Measurements from ENCODE around the gene TMEM184A.
"Not testable (repeated sequence)": the region's sequence is repeated elsewhere in the genome, so short reads cannot be mapped to it uniquely, and the experiment has no call there.

The TMEM184A gene

GRCh38 chr7:1585142-1585981, 29.4 kb upstream of the TMEM184A start:
- H3K4me3 ChIP-seq (replicated peaks; ENCODE audit: low read depth, low read length), result no peak overlapping the region
- no peak for TF ChIP-seq CTCF (IDR thresholded peaks at IDR 0.05; ENCODE audit: low read length, missing control alignments)
- DNase-seq (ENCODE audit: low read depth), result no peak

- H3K4me3 ChIP-seq (replicated peaks; ENCODE audit: low read depth, low read length), result no peak overlapping the region
- DNase-seq (ENCODE audit: low read depth), result no peak
- TF ChIP-seq CTCF (IDR thresholded peaks at IDR 0.05; ENCODE audit: low read length, missing control alignments), result no peak
These were observed 28.7 kb upstream of the TMEM184A start for GRCh38 chr7:1584700-1585099.

- H3K4me3 ChIP-seq (replicated peaks; ENCODE audit: low read depth, low read length); DNase-seq (ENCODE audit: low read depth): not testable (repeated sequence)
These were observed 27.4 kb upstream of the TMEM184A start for GRCh38 chr7:1583241-1583930.

- H3K4me3 ChIP-seq (replicated peaks; ENCODE audit: low read depth, low read length), result no peak overlapping the region
- no peak for TF ChIP-seq CTCF (IDR thresholded peaks at IDR 0.05; ENCODE audit: low read length, missing control alignments)
- no peak for DNase-seq (ENCODE audit: low read depth)
These were observed 24.5 kb upstream of the TMEM184A start for GRCh38 chr7:1580422-1581030.

GRCh38 chr7:1579481-1580421, 23.7 kb upstream of the TMEM184A start:
- TF ChIP-seq CTCF (IDR thresholded peaks at IDR 0.05; ENCODE audit: low read length, missing control alignments), result peak; percentile 75
- peak; percentile 61 for DNase-seq (ENCODE audit: low read depth)
- no peak overlapping the region for H3K4me3 ChIP-seq (replicated peaks; ENCODE audit: low read depth, low read length)

GRCh38 chr7:1578513-1578912, 22.5 kb upstream of the TMEM184A start:
- H3K4me3 ChIP-seq (replicated peaks; ENCODE audit: low read depth, low read length), result no peak overlapping the region
- no peak for DNase-seq (ENCODE audit: low read depth)

More at GRCh38 chr7:1578513-1578912, 22.5 kb upstream of the TMEM184A start:
- TF ChIP-seq CTCF (IDR thresholded peaks at IDR 0.05; ENCODE audit: low read length, missing control alignments), result no peak
